Activated CD4-positive, alpha-beta T cell treated with anti-CD3 and anti-CD28 coated beads, Interleukin-2, Interleukin-4, amounts not matched to agents 100 ng/mL and 50 ng/mL, durations not matched to agents 16 hours and 8 hours (primary cell): Measurements from ENCODE around the gene POU2AF2.
"Not testable (repeated sequence)": the region's sequence is repeated elsewhere in the genome, so short reads cannot be mapped to it uniquely, and the experiment has no call there.

Source experiments
- DNase-seq: peaks from one replicate; pipeline ENCODE4 v3.0.0-alpha.2; 2020; ENCODE audit warnings: low spot score

POU2AF2 gene

DNA sequence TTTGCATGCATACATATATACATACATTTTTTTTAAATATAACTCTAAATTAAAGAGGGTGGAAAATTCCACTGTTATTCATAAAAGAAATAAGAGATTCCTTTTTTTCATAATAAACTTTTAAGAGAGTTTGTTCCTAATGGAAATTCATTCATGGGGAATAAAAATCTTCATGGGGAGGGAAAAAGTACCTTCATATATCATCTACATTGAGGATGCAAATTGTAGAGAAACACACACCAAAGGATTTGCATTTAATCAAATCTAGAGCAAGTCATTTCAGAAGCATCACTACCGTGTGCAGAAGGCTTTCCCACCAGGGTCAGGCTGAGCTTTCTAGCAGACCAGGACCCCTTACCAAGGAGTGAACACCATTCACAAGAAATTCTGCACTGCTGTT, at the start of gene POU2AF2:
Gene POU2AF2, plus strand, starts transcription at position 301 of the 400 bp plus-strand sequence. CDS start 129 bp downstream, outside the sequence.
- DNase-seq, result no peak

DNA sequence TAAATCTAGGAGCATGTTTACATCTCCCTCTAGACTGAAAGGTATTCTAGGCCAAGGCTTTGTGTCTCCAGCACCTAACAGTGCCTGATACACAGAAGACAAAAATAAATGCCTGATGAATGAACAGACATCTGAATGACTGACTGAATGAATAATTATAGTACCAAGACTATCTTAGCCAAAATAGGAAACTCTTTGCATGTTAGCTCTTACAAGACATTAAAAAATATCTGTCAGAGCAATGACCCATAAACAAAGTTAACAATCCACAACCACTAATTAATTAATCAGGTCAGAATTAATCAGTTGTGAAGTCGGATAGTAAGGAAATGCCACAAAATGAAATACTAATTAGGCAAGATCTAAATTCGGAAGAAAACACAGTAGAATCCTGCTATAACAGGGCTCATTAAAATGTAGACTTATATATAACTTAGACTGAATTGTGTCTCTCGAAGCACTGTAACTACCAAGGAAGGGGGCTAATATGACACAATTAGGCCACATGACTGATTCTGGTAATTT, 45.5 kb upstream of the POU2AF2 start:
- no peak for DNase-seq

GRCh38 chr11:111204211-111204610, 41.3 kb upstream of the POU2AF2 start:
- no peak for DNase-seq

DNA sequence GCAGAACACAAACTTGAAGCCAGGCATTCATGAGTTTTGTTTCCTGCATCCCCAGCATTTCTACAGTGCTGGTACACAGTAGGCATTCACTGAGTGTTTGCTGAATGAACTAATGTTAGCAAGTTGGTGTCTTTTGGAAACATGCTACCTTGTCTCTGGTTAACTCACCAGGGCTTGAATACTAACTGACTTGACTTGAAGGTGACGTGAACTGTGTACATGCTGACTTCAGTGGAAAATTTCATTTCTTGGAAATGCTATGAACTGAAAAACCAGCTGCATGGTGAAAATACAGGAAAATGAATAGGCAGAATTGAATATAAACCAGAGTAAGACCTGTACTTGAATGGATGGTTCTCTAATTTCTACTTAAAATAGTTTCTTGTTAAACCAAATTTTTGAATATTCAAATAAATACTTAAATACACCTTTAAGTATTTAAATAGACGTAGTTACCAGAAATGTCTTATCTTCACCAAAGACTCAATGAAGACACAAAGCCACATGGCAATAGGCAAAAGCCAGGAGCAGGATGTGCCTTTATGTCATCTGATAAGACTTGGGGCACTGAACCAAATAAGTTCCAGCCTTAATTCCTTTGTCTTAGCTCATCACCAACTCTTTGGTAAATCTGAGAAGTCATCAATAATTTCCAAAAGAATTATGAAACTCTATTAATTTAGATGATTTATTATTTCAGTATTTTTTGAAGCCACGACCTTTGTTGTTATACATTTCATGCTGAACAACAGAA, 39.7 kb upstream of the POU2AF2 start:
- DNase-seq, result peak; percentile 23

- DNase-seq, result no peak
Measured at GRCh38 chr11:111206472-111206871, 39.1 kb upstream of the POU2AF2 start.

GRCh38 chr11:111207213-111207612, 38.3 kb upstream of the POU2AF2 start:
- DNase-seq, result no peak

DNA sequence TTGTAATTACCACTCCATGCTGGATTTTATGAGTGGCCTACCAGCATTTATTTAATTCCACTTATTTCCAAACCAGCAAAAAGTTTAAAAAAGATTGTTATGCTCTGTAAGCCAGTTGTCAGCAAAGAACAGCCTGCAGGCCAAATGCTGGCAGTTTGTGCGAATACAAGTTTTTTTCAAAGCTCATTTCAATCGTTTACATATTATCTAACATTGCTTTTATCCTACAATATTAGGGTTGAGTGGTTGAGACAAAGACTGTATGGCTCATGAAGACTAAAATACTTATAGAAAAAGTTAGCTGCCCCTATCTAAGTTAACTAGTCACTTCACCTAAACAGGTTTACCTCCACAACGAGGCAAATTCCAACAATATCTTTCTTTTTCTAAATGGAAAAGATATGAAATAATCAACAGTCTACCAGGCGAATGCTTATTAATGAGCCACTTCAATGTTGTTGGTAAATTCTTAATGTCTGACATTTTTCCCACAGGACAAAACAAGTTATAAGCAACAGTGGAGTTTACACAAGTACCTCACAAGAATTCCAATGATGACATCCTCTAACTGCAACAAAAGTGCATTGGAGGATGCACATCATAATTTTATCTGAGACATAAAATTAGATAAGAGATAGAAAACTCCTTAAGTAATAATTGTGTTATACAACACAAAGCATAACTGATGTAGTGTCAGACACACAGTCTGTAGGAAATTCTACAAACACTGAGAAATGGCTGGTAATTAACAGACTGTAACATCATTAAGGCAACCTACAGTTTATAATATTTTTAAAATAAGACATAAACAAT, 35.8 kb upstream of the POU2AF2 start:
- no peak for DNase-seq

GRCh38 chr11:111213256-111213655, 32.3 kb upstream of the POU2AF2 start:
- DNase-seq, result no peak

DNA sequence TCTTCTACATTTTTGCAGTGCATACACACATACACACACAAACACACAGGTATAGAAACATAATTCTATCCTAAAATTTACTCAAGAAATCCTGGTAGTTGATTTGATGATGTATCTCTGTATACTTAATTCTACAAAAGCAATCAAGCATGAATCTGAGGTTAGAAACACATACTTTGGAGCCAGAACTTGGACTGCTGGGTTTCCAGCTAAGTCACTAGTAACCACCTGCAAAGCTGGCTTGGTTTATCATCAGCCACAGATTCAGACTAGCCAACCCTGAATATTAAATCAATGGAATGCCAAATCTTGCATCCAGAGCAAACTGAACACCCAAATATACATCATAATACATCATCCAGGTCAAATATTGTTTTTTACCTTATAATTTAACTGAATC, 24.8 kb upstream of the POU2AF2 start:
- DNase-seq, result no peak

DNA sequence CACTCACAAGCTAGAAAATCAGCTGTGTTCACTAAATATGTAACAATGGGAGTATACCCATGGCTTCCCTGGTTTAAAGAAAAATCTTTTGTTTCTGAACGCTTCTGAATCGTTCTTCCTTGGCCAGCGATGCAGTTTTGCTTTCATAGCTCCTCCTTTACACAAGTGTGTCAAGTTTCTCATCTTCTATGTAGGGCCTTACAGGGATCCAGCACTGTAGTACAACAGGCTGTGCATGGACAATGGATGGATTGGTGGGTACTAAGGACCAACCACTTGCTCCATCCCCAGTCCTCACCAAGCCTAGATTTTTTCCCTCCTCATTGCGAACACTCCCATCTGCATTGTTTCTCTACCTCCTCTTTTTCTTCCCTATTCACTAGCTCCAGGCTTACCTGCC, 24.3 kb upstream of the POU2AF2 start:
- no peak for DNase-seq

- not testable (repeated sequence) for DNase-seq
Measured at GRCh38 chr11:111221936-111222335, 23.6 kb upstream of the POU2AF2 start.

GRCh38 chr11:111222821-111223455, 22.6 kb upstream of the POU2AF2 start:
- DNase-seq, result peak; percentile 7

GRCh38 chr11:111225881-111226280, 19.6 kb upstream of the POU2AF2 start:
- no peak for DNase-seq

DNA sequence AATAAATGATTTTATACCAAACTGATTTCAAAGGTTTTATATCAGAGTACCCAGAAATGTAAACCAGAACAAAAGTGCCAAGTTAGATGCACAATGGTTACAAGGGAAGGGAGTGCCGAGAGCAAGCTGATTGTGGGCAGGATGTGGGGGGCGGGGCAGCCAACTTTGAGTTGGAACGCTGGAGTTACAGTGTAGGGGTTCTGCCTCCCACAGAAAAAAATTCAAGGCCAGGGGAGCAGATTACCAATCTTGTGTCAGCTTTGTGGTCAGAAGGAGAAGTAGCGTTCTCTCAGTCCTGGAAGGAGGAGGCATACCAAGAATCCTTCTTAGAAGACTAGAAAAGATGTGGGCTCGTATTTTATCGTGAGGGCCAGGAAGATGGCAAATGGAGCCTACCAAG, 15.9 kb upstream of the POU2AF2 start:
- no peak for DNase-seq

GRCh38 chr11:111230122-111230465, 15.4 kb upstream of the POU2AF2 start:
- DNase-seq, result no peak

DNA sequence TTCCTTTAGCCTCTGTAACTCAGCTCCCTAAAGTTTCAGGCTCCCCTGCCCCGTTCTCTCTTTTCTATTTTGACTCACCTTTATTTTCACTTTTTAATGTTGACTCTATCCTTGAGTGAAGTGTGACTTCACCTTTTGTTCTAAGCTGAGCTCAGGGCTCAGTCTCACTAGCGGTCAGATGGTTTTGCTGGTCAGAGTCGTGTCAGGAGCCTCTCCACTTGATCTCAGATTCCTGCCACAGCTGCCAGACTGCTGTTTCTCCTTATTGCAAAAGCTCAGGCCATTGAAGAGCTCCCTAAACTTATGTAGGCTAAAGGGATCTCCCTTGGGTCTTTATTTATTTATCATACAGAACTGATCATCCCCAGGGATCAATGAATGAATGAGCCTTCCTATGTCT, 13.7 kb upstream of the POU2AF2 start:
- DNase-seq, result no peak

DNA sequence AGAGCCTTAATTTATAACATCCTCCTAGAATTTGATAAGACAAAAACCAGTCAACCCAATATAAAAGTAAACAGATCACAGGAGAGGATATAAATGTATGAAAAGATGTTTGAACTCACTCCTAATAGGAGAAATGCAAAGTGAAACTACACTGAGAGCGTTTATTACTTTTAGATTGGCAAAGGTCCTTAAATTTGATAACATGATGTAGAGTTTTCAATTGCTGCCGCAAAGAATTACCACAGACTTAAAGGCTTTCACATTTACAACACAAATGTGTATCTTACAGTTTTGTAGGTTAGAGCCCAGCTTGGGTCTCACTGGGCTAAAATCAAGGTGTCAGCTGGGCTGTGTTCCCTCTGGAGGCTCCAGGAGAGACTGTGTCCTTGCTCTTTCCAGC, 9.1 kb upstream of the POU2AF2 start:
- no peak for DNase-seq

DNA sequence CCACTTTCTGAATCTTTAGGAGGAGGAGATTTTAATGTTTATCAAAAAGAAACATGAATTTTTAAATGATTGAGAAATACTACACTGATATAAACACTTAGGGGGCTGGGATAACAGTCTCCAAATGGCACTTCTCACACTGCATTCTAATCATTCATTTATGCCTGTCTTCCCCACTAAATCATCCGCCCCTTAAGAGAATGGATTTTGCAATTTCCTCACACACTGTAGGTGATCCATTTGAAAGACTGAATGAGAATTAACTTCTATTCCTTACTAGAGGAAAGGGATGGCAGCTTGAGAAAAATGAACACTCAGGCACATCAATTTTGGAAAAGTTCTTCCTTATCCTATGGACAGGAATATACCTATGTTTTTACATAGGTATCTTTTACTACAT, 7.6 kb upstream of the POU2AF2 start:
- DNase-seq, result no peak

DNA sequence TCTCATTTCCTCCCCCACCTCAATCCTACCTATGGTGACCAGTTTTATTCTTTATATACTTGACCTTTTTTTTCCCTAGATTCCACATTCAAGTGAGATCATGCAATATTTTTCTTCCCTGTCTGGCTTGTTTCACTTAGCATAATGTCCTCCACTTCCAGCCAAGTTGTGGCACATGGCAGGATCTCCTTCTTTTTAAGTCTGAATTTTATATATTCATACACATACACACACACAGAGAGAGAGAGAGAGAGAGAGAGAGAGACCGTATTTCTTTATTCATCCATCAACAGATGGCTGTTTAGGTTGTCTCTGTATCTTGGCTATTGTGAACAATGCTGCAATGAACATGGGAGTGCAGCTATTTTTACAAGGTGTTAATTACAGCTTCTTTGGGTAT, 1.4 kb downstream of the POU2AF2 start:
- no peak for DNase-seq

DNA sequence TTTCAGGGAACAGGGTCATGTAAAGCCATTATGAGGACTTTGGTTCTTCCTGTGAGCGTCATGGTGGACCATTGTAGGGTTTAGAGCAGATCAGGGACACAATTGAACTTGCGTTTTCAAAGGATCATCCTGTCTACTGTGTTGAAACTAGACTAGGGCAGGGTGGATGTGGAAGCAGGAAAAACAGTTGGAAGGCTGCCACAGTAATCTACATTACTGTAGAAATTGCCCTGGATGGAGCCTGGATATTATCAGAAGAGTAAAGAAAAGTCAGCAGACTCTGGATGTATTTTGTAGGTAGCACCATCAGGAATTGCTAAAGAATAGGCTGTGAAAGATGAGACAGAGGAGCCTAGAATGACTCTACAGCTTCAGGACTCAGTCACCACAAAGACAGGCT, 5.4 kb downstream of the POU2AF2 start:
- DNase-seq, result no peak

DNA sequence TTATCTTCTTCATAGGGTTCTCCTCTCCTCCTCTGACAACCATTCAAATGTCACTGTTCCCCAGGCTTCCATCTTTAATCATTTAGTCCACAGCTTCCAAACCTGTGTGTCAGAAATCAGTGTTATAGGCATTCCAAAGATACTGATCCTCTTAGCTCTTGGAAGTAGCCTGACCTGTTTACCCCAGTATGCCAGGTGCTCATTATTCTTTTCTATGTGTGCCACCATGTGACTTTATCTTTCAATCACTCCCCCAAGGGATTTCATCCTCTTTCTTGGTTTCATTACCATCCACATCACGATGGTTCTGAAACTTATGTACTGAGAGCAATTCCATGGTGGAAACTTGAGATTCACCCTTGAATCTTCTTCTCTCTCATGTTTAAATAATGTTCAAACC, 7.6 kb downstream of the POU2AF2 start:
- DNase-seq, result no peak

DNA sequence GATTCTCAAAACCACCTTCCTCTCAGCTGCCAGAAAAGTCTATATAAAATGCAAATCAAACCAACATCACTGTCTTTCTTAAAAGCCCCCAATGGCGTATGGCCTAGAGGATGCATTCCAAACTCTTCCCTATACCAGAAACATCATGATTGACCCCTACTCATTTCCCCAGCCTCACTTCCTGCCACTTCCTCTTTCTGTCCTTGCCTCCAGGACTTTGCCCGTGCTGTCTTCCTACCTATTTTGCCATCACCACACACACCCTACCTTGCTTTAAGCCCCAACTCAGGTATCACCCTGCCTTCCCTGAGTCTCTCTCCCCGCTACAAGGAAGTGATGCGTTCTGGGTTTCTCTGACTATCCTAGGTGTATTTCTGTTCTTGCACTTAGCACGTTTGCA, 8.1 kb downstream of the POU2AF2 start:
- DNase-seq, result no peak

DNA sequence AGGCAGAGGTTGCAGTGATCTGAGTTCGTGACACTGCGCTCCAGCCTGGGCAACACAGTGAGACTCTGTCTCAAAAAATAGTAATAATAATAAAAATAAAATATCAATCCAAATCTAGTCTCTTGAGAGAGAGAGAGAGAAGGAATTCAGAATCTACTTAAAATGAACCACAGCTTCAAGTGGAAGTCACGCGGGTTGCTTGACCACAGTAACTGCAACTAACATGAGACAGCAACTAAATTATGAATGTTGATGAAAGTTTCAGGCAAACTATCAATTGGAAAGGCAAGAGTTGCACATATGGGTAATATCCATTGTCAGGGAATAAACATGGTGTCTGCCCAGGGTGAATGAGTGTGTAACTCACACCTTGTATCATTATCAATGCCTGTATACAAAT, 12.5 kb downstream of the POU2AF2 start:
- no peak for DNase-seq
